HG03442 (cell line): ENCODE data around the gene COL18A1.

Experiments
- ATAC-seq: cut with Tn5 transposase; IDR thresholded peaks from one replicate; pipeline ENCODE4 v1.9.1; 2021; ENCODE audit warnings: mild to moderate bottlenecking, moderate library complexity; ENCODE audit not compliant: unreplicated experiment

COL18A1 gene

GRCh38 chr21:45487891-45488600 lies 83.1 kb downstream of the COL18A1 start:
- ATAC-seq, result no peak

GRCh38 chr21:45488931-45489721 lies 84.2 kb downstream of the COL18A1 start:
- ATAC-seq, result no peak

- no peak for ATAC-seq
Observed at GRCh38 chr21:45489722-45489982, 84.7 kb downstream of the COL18A1 start.

GRCh38 chr21:45490049-45490731 lies 85.2 kb downstream of the COL18A1 start:
- no peak for ATAC-seq

- no peak for ATAC-seq
Observed at GRCh38 chr21:45491056-45491455, 86.1 kb downstream of the COL18A1 start.

GRCh38 chr21:45491623-45492022 lies 86.7 kb downstream of the COL18A1 start:
- ATAC-seq, result no peak

- ATAC-seq, result no peak
Observed at GRCh38 chr21:45492765-45493164, 87.8 kb downstream of the COL18A1 start.

- no peak for ATAC-seq
Observed at GRCh38 chr21:45493401-45494001, 88.5 kb downstream of the COL18A1 start.

GRCh38 chr21:45494135-45494850 lies 89.3 kb downstream of the COL18A1 start:
- no peak for ATAC-seq

GRCh38 chr21:45494851-45495680 lies 90.1 kb downstream of the COL18A1 start:
- no peak for ATAC-seq

GRCh38 chr21:45496151-45496967 lies 91.4 kb downstream of the COL18A1 start:
- ATAC-seq, result no peak

GRCh38 chr21:45496968-45497845 lies 92.2 kb downstream of the COL18A1 start:
- ATAC-seq, result no peak

- no peak for ATAC-seq
Observed at GRCh38 chr21:45497846-45498645, 93.1 kb downstream of the COL18A1 start.

GRCh38 chr21:45498646-45499000 lies 93.7 kb downstream of the COL18A1 start:
- ATAC-seq, result no peak

GRCh38 chr21:45499201-45499750 lies 94.3 kb downstream of the COL18A1 start:
- ATAC-seq, result no peak

- ATAC-seq, result no peak
Observed at GRCh38 chr21:45499970-45500577, 95.1 kb downstream of the COL18A1 start.
